Peyer's patch (tissue), 4 donors: Measurements from ENCODE around the gene PAK3.

Source experiments
- CTCF ChIP-seq, 6 experiments: fragments of 450-650 bp in 4 of 6; fragments of 200-600 bp in 2 of 6; sonication (generic) in 1 of 6; IDR thresholded peaks; one replicate each; pipeline ENCODE4 v1.5.1; 2017 to 2019; ENCODE audit warnings: antibody characterized with exemption in 6 of 6, mild to moderate bottlenecking in 3 of 6, moderate library complexity in 1 of 6
- POLR2A ChIP-seq, 2 donors: fragments of 450-650 bp; IDR thresholded peaks; one replicate each; pipeline ENCODE4 v1.5.1; 2017; ENCODE audit warnings: antibody characterized with exemption in 2 of 2, mild to moderate bottlenecking in 2 of 2, moderate library complexity in 2 of 2

GRCh38 chrX:111047575-111047974, 48.4 kb upstream of the PAK3 start:
- TF ChIP-seq CTCF (IDR thresholded peaks at IDR 0.05) (no peak), POLR2A (IDR thresholded peaks at IDR 0.05) (no peak)
